NB4 (cell line): ENCODE measurements around the gene NCDN.

Experiments used
- DNase-seq: peaks from one replicate; pipeline ENCODE4 v3.0.0; 2010; ENCODE audit warnings: low read depth
- H3K4me3 ChIP-seq: one replicate; pipeline ENCODE4 v1.5.1; 2011; ENCODE audit warnings: mild to moderate bottlenecking, low read depth, low read length, moderate library complexity
- MYC ChIP-seq: IDR thresholded peaks from 2 replicates; pipeline ENCODE4 v1.6.1; 2011; ENCODE audit warnings: low read depth, low read length
- POLR2A ChIP-seq: IDR thresholded peaks from 2 replicates; pipeline ENCODE4 v1.6.1; 2011; ENCODE audit warnings: mild to moderate bottlenecking; ENCODE audit not compliant: insufficient read length; ENCODE audit errors: extremely low read depth
- TF ChIP-seq, protein P1 (sequence below): IDR thresholded peaks from one replicate; pipeline ENCODE4 v1.5.1; 2012; ENCODE audit warnings: low read depth, low read length
- TF ChIP-seq, protein P2 (sequence below): IDR thresholded peaks from 2 replicates; pipeline ENCODE4 v1.6.1; 2011; ENCODE audit warnings: low read depth, low read length

The NCDN gene, protein sequence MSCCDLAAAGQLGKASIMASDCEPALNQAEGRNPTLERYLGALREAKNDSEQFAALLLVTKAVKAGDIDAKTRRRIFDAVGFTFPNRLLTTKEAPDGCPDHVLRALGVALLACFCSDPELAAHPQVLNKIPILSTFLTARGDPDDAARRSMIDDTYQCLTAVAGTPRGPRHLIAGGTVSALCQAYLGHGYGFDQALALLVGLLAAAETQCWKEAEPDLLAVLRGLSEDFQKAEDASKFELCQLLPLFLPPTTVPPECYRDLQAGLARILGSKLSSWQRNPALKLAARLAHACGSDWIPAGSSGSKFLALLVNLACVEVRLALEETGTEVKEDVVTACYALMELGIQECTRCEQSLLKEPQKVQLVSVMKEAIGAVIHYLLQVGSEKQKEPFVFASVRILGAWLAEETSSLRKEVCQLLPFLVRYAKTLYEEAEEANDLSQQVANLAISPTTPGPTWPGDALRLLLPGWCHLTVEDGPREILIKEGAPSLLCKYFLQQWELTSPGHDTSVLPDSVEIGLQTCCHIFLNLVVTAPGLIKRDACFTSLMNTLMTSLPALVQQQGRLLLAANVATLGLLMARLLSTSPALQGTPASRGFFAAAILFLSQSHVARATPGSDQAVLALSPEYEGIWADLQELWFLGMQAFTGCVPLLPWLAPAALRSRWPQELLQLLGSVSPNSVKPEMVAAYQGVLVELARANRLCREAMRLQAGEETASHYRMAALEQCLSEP

DNA sequence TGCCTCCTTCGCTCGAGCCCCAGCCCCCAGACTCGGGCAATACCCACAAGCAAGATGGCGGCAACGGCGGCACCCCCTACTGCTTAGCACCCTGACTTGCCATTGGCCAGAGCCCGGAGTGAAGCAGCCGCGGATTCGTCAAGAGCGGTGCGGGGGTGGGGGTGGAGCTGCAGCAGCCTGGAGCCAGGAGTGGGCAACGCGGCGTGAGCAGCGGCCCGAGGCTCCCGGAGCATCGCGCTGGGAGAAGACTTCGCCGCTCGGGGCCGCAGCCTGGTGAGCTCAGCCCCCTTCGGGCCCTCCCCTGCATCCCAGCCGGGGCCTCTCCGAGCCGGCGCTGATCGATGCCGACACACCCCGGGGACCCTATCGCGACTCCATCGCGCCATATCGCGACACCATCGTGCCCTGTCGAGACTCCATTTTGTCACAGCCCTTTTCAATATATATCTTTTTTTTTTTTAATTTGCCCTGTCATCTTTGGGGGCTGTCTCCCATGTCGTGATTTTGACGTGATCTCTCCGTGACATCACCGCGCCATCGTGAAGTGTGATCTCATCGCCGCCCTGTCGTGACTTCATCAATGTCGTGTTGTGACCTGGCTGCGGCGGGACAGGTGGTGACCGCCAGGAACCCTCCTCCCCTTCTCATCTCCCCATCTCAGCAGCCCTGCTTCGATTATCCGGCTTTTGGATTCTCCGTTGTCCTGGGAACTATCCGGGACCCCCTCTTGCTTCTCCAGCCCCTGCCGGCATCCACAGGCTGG is at the start of gene NCDN:
TSS of gene NCDN (plus strand) at position 189 of the 763 bp plus-strand sequence. CDS start at position 581, 392 bp downstream.
- TF ChIP-seq, protein P1, sequence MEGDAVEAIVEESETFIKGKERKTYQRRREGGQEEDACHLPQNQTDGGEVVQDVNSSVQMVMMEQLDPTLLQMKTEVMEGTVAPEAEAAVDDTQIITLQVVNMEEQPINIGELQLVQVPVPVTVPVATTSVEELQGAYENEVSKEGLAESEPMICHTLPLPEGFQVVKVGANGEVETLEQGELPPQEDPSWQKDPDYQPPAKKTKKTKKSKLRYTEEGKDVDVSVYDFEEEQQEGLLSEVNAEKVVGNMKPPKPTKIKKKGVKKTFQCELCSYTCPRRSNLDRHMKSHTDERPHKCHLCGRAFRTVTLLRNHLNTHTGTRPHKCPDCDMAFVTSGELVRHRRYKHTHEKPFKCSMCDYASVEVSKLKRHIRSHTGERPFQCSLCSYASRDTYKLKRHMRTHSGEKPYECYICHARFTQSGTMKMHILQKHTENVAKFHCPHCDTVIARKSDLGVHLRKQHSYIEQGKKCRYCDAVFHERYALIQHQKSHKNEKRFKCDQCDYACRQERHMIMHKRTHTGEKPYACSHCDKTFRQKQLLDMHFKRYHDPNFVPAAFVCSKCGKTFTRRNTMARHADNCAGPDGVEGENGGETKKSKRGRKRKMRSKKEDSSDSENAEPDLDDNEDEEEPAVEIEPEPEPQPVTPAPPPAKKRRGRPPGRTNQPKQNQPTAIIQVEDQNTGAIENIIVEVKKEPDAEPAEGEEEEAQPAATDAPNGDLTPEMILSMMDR: no peak
- TF ChIP-seq, protein P2, sequence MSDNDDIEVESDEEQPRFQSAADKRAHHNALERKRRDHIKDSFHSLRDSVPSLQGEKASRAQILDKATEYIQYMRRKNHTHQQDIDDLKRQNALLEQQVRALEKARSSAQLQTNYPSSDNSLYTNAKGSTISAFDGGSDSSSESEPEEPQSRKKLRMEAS: peak; percentile 55
- TF ChIP-seq MYC (peak; percentile 66), POLR2A (no peak)

DNA sequence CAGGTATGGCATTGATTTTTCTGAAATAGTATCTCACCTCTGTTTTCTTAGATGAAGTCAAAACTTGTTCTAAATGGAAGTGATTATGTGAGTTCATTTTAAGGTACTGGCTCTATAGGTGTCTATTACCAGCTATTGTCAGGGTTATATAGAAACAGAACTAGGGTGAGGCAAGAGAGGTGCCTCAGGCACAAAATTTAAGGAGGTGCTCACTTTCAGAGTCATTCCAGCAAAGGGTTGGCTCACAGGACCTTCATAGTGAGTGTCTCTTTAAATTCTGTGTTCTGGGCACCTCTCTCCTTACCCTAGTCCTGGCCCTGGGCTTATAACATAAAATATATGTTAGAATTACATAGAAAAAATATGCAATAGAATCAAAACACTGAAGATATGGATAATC is 49.7 kb upstream of the NCDN start:
- no peak overlapping the region for H3K4me3 ChIP-seq
- DNase-seq: no peak
- no peak for TF ChIP-seq MYC
- TF ChIP-seq, protein P1: no peak
- TF ChIP-seq POLR2A: no peak

More for the DNA sequence above, at the start of gene NCDN:
- H3K4me3 ChIP-seq: peak within 1 kb of the TSS; percentile 82
- DNase-seq: peak; percentile 99

DNA sequence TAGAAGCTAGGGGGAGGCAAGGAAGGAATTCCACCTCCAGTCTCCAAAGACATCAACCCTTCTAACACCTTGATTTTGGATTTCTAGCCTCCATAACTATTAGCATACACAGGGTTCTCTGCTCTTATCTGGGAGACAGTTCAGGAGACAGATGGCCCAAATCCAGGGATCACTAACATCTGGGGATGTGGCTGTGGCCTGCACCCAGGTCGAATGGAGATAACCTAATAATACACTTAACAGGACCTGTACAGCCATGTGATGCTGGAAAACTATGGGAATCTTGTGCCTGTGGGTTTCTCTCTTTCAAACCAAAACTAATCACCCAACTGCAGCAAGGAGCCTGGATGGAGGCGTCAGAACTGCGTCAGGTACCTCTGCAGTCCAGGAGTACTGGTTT is 48.0 kb upstream of the NCDN start:
- TF ChIP-seq, protein P2: no peak
- H3K4me3 ChIP-seq: no peak overlapping the region
- no peak for DNase-seq

DNA sequence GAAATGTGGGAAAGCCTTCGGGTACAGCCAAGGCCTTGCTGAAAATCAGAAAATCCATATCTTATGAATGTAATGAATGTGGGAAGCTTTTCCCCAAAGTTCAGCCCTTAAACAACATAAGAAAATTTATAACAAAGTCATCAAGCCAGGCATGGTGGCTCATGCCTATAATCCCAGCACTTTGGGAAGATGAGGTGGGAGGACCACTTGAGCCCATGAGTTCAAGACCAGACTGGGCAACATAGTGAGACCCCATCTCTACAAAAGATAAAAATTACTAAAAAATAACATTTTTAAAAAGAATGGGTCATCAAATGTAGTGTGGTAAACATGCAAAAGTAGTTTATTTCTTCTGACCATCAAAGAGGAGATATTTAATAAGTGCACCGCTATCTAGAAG is 46.3 kb upstream of the NCDN start:
- DNase-seq: no peak
- no peak overlapping the region for H3K4me3 ChIP-seq
- no peak for TF ChIP-seq MYC
- TF ChIP-seq, protein P2: no peak
- TF ChIP-seq, protein P1: no peak
- TF ChIP-seq POLR2A: no peak

DNA sequence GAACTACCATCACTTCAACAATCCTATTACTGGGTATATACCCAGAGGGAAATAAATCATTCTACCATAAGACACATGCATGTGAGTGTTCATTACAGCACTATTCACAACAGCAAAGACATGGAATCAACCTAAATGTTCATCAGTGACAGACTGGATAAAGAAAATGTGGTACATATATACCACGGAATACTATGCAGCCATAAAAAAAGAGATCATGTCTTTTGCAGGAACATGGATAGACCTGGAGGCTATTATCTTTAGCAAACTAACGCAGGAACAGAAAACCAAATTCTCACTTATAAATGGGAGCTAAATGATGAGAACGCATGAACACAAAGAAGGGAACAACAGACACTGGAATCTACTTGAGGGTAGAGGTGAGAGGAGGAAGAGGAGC is 39.4 kb upstream of the NCDN start:
- DNase-seq: no peak
- TF ChIP-seq POLR2A (no peak), MYC (no peak)
- TF ChIP-seq, protein P2: no peak
- TF ChIP-seq, protein P1: no peak
- H3K4me3 ChIP-seq: no peak overlapping the region

DNA sequence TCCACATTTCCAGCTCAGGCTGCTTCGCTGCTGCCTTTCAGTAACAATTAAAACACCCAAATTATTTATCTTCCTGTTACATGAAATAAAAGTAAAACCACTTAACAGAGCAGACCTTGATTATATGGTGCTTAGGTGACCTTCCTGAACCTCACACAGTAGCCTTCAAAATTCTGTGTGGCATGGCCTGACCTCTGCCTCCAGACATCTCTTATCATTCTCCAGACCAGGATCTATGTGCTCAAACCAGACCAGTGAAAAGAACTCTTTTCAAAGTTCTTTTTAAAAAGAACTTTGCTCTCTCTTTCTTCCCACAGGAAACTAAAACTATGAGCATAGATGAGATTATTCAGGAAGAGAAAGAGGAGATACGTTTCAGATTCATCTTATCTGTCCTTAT is 38.2 kb upstream of the NCDN start:
- TF ChIP-seq, protein P1: no peak
- TF ChIP-seq, protein P2: no peak
- no peak for TF ChIP-seq POLR2A
- no peak for TF ChIP-seq MYC
- no peak for DNase-seq
- no peak overlapping the region for H3K4me3 ChIP-seq
